ENCODE data around the gene LCT.

DNA sequence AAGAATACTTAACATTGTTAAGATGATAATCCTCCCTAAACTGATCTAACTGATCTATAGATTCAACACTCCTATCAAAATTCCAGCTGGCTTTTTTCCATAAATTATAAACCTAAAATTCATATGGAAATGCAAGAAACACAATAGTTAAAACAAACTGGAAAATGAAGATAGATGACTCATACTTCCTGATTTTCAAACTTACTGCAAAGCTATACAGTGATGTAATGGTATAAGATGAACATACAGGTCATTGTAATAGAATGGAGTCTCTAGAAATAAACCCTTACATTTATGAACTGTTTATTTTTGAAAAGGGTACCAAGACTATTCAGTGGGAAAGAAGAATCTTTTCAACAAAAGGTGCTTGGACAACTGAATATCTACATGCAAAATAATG lies 63.1 kb downstream of the LCT start:
- TF ChIP-seq ZNF707 (tag by site-specific recombination; IDR thresholded peaks at IDR 0.05), result no peak
- TF ChIP-seq, protein P1, sequence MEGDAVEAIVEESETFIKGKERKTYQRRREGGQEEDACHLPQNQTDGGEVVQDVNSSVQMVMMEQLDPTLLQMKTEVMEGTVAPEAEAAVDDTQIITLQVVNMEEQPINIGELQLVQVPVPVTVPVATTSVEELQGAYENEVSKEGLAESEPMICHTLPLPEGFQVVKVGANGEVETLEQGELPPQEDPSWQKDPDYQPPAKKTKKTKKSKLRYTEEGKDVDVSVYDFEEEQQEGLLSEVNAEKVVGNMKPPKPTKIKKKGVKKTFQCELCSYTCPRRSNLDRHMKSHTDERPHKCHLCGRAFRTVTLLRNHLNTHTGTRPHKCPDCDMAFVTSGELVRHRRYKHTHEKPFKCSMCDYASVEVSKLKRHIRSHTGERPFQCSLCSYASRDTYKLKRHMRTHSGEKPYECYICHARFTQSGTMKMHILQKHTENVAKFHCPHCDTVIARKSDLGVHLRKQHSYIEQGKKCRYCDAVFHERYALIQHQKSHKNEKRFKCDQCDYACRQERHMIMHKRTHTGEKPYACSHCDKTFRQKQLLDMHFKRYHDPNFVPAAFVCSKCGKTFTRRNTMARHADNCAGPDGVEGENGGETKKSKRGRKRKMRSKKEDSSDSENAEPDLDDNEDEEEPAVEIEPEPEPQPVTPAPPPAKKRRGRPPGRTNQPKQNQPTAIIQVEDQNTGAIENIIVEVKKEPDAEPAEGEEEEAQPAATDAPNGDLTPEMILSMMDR (tag by site-specific recombination; IDR thresholded peaks at IDR 0.05), result no peak
- no peak for TF ChIP-seq ZNF416 (tag by site-specific recombination; IDR thresholded peaks at IDR 0.05)
- TF ChIP-seq ZNF391 (tag by site-specific recombination; IDR thresholded peaks at IDR 0.05; ENCODE audit: borderline replicate concordance, low read depth), result no peak
- TF ChIP-seq, protein P2, sequence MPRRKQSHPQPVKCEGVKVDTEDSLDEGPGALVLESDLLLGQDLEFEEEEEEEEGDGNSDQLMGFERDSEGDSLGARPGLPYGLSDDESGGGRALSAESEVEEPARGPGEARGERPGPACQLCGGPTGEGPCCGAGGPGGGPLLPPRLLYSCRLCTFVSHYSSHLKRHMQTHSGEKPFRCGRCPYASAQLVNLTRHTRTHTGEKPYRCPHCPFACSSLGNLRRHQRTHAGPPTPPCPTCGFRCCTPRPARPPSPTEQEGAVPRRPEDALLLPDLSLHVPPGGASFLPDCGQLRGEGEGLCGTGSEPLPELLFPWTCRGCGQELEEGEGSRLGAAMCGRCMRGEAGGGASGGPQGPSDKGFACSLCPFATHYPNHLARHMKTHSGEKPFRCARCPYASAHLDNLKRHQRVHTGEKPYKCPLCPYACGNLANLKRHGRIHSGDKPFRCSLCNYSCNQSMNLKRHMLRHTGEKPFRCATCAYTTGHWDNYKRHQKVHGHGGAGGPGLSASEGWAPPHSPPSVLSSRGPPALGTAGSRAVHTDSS (tag by site-specific recombination; IDR thresholded peaks at IDR 0.05), result no peak
- TF ChIP-seq ZNF629 (tag by site-specific recombination; IDR thresholded peaks at IDR 0.05), result peak; percentile 39; the same call in 1 of the 2 replicates
- no peak for TF ChIP-seq ZBTB1 (tag by site-specific recombination; IDR thresholded peaks at IDR 0.05)
